GM21825 (cell line): ENCODE results near the gene APAF1.

Source experiments
- ATAC-seq: cut with Tn5 transposase; IDR thresholded peaks from one replicate; pipeline ENCODE4 v1.9.1; 2021; ENCODE audit warnings: mild to moderate bottlenecking, moderate library complexity; ENCODE audit not compliant: unreplicated experiment

The APAF1 gene

DNA sequence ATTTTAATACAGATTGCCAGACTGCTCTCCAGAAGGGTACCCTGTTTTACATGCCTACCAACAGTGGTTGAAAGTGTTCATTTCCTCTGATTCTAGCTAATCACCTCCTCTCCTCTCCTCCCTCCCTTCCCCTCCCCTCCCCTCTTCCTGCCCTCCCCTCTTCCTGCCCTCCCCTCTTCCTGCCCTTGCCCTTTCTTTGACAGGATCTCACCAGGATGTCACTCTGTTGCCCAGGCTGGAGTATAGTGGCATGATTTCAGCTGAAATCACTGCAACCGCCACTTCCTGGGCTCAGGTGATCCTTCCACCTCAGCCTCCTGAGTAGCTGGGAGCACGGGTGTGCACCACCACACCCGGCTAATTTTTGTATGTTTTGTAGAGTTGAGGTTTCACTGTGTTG is 24.7 kb downstream of the APAF1 start:
- ATAC-seq, result no peak

DNA sequence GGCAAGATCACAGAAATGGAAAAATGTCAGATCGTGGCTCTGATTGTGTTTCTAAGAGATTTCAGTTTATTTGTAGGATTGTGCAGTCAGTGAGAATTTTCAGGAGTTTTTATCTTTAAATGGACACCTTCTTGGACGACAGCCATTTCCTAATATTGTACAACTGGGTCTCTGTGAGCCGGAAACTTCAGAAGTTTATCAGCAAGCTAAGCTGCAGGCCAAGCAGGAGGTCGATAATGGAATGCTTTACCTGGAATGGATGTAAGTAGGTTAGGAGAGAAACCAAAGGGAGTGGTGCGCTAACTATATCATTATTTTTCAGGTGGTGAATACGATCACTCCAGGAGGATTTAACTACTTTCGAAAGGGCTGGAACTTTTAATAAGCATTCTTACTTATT is 26.4 kb downstream of the APAF1 start:
- no peak for ATAC-seq

DNA sequence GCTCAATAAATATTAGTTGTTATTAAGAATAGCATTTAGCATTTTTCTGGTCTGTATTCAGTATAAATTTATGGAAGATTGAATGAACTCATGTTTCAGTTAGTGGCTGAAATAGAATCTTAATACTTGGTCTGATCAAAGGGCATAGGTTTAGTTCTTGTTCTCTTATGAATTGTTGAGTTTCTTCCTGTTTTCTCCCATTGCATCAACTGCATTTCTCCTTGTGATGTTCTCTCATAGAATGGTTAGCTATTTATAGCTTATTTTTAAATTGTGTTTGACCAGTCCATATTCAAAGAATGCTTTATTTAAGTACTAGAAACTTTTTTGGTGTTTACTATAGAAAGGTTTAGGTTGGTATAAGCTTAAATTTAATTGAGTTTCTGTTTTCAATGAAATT is 29.8 kb downstream of the APAF1 start:
- ATAC-seq, result no peak

DNA sequence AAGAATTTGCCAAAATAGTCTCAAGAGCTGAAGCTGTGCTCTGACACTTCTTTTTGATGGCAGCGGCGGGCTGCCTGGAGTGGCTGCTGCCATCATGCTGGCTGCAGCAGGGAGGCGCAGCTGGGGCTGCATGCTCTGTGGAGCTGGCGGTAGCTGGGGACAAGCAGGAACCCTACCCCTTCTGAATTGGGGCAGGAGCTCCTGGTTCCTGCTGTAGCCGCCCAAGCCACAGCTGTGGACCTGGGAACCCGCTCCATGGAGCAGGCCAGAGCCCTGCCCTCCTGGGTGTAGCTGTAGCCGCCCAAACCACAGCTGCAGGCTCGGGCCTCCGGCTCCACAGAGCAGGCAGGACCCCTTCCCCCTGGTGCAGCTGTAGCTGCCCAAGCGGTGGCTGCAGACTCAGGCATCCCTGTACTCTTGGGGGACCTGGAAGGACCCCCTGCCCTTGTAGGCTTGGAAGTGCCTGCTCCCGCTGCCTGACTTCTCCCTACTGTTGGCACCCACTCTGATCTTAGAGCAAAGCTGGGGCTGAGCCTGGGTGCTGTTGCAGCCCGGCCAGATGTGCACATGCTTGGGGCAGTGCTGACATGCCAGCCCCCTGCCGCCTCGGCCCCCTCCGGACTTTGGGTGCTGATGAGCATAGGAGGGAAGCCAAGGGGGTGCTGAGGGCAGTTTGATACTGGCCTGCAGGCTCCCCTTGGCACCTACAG is 33.3 kb downstream of the APAF1 start:
- ATAC-seq, result no peak

DNA sequence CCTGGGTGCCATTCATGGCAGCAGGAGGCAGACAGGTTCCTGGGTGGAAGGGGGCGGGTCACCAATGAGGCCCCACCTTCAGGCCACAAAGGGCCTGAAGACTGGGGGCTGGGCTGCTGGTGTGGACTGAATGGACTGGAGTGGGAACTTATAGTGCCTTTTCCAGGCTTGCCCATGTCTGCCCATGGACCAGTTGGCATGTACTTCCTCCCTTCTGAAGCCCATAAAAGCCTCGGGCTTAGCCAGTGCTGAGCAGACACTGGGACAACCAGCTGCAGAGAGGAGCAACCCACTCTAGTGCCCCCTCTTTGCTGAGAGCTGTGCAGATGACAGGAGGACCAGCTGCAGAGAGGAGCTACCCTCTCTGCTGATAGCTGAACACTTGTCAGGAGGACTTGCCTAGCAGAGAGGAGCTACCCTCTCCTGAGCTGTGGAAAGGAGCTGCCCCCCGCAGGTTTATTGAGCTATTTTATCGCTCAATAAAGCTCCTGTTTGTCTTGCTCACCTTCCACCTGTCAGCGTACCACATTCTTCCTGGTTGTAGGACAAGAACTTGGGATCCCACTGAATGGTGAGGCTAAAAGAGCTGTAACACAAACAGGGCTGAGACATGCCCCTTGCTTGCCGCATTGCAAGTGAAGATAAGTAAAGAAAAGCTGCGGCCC is 34.0 kb downstream of the APAF1 start:
- ATAC-seq, result no peak

DNA sequence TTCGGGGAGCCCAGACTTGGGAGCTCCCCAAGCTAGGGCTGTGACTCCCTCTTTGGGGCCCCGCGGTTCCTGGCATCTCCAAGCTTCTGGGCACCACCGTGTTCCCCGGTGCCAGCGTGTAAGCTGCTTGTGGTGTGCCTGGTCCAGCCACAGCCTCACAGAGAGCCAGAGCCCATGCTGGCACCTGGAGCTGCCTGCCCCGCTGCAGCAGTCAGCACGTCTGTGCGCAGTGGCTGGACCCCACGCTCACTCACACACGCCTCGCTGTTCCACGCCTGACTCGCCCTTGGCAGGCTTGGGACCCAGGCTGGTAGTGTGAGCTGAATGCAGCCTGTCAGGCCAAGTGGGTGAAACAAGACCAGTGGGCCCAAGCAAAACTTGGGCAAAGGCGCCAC is 34.5 kb downstream of the APAF1 start:
- no peak for ATAC-seq

DNA sequence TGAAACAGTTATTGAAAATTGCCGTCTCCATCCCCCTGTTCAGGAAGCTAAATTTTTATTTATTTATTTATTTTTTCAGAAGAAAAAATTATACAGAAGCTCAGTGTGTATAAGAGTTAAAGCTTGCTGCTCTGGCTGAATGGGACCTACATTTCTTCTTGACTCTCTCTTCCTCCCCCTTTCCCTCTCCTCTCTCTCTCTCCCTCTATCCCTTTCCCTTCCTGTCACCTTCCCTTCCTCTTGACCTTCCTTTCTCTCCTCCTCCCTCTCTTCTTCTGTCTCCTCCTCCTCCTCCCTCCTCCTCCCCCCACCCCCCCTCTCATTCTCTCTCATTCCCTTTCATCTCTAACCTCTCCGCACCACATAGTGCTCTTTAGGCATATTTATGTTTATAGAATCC is 39.1 kb downstream of the APAF1 start:
- ATAC-seq, result no peak

DNA sequence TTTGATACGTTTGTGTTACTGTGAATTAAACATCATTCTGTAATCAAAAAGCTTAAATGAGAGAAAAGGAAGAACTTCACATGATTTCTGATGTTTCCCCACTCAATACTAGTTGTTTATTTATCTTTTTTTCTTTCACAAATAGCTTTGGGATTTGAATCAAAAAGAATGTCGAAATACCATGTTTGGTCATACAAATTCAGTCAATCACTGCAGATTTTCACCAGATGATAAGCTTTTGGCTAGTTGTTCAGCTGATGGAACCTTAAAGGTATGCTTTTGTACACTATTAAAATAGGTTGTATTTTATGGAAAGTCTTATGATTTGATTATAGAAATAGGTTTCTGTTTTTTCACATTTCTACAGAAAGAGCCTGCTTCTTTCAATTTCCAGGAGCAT is 41.5 kb downstream of the APAF1 start:
- ATAC-seq, result no peak

DNA sequence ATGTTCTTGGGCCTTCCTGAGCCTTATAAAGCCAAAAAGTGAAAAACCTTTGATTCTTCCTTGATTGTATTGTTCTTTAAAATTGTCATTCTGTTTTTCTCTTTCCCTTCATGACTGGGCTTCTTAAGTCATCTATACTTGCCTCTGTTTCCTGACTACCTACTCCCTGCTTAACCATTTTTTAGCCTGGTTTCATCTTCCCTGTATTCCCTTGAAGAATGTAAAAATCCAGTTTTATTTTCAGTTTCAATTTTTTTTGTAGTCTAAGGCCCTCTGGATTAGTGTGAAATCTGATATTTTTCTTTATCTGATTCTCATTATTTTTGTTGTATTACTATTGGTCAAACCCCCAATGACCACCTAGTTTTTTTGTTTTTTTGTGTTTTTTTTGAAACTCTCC is 46.3 kb downstream of the APAF1 start:
- no peak for ATAC-seq

DNA sequence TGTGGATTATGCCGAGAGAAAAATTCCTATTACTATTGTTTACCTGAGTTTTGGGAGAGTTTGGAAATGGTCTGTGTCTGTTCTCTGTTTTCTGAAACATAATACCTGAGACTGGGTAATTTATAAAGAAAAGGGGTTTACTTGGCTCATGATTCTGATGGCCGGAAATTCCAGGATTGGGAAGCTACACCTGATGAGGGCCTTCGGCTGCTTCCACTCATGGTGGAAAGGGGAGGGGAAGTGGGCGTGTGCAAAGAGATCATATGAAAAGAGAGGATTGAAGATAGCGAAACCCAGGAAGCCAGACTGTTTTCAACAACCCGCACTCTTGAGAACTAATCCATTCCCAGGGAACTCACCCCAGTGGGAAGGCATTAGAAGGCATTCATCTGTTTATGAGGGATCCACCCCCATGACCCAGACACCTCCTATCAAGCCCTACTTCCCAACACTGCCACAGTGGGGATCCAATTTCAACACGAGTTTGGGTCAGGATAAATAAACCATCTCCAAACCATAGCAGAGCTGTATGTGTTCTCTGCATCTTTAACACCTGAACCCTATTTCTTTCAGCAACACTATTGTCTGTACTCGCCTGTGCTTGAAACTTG is 51.1 kb downstream of the APAF1 start:
- ATAC-seq, result no peak

DNA sequence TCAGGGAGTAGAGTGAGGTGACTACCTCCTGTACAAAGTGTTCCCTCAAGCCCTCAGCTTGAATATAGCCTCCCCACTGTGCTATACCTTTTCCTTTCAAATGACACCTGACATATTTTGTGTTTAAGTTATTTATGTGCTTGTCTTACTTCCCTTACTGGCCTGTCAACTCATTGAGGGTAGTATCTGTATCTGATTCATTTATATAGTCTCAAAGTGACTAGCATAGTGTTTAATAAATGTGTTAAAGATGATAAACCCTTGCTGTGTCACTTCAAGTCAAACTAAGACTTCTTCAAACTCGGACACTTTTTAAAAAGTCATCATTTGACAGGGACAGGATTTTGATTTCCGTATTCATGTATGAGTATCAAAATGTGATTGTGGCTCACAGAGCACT is 52.1 kb downstream of the APAF1 start:
- ATAC-seq, result no peak

DNA sequence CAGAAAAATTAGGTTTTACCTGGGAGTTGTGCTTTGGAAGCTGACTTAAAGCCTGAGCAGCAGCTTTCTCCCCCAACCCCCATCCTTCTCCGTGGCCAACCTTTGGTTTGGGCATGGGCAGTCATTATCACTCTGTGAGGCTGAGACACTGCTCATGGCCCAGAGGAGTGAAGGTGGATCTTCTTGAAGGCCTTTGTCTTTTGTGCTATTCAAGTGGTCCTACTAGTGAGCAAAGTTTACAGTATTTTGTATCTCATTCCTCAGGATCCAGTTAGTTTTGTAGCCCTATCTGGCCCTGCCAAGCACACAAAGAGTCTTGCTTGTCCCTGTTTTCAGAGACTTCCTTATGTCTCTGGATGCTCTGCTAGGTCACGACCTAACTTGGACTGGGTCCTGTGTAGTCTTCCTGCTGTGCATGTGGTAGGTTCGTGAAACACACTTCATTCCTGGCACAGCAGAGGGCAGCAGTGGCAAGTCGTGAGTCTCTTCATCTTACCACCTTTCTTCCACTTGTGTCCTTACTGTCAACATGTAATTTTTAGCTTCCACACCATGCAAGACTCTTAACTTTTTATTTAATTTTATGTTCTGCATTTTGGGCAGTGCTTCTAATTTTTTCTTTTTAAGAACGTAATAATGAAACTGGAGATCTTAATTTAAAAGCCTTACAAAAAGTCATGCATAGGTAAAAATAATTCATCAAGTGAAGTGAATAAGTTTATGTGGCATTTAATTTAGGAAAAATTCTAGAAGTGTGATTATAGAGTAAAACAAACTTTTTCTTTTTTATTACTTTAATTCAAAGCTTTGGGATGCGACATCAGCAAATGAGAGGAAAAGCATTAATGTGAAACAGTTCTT is 53.7 kb downstream of the APAF1 start:
- ATAC-seq, result peak; percentile 97

DNA sequence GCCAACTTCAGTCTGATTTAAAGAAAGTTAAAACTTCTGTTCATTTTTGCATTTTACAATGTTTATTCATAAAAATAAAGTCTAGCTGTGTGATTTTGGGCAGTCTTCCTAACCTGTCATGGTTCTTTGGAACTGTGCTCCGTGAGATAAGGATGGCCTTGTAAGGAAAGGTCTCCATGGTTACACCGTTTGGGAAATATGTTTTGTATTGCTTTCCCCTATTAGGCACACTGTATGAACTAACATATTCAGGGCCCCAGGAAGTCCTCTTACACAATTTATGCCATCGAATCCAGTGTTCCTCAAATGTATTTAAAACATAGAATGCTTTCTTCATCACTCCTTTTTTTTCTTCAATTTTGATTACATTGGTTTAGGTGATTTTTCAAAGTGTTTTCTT is 54.5 kb downstream of the APAF1 start:
- no peak for ATAC-seq

DNA sequence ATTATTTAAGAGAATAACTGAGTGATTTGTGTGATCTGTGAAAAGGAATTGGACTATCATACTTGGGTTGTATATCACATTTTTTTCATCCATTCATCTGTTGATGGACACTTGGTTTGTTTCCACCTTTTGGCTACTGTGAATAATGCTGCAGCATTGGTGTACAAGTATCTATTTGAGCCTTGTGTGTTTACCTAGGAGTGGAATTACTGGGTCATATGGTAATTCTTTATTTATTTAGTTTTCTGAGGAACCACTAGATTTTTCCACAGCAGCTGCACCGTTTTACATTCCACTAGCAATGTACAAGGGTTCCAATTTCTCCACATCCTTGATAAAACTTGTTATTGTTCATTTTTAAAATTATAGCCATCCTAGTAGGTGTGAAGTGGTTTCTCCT is 56.1 kb downstream of the APAF1 start:
- ATAC-seq, result no peak

DNA sequence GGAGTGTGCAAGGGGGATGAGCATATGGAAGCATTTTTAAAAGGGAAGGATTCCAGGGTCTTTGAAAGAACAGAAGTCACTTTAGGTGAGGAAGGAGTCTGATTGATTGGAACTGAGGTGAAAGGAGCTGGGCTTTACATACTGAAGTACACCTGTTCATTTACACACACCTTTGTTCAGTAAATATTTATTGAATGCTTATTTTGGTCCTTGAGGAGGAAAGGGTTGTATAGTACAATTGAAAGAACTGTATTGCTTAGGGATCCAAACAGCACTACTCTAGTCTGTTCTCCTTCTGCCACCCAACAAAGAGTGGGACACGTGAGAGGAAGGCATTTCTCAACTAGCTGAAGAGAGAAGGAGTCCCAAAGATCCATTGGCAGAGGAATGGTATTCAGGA is 63.9 kb downstream of the APAF1 start:
- no peak for ATAC-seq

DNA sequence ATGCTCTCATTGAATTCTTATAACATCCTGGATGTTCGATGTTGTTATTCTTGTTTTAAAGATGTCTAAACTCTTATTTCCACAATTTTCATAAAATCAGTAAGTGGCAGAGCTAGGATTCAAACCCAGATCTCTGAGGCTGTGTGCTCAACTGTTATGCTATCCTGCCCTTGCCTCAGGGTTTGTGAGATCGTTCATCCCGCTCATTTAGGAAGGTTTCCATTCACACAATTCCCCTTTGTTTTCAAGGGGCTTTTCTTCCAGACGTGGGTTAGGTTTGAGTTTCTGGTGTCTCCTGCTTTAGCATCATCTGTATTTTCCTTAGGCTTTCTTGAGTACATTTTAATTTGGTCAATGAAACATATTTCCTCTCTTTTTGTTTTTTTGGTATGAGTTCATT is 69.3 kb downstream of the APAF1 start:
- no peak for ATAC-seq

DNA sequence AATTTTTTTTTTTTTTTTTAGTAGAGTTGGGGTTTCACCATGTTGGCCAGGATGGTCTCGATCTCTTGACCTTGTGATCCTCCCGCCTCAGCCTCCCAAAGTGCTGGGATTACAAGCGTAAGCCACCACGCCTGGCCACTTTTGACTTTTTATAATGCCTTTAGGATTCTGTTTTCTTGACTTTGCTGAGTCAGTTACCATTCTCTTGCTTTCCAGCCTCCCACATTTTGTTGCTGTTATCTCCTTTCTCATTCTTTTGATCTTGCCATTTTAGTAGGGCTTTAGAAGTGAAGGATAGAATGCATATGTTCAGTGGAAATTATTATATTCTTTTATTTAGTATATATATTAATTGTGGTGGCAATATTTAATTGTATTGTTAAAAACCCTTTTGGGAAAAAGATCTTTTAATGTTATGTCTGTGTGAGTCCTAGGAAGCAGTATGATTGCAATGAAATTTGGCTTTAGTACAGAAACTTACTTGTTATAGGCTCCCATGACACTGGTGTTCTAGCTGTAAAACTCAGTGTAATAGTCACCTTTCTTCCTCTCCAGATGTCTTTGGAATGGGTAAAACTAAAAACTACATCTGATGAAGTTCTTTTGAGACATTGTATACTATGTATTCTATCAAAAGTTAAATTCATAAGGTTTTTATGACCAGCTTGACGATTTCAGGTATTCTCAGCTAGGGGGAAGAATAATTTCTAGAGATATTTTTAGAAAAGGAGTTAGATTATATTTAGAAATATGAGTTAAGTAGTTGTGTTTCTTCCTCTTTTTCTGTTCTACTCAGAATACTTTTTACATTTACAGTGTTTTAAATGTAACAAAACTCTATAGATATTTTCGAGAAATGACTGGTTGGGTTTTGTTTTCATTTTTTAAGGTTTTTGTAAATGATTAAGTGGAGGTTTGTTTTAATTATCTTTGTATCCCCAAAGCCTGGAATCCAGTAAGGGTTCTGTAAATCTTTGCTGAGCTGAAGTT is 74.7 kb downstream of the APAF1 start:
- peak; percentile 50 for ATAC-seq

DNA sequence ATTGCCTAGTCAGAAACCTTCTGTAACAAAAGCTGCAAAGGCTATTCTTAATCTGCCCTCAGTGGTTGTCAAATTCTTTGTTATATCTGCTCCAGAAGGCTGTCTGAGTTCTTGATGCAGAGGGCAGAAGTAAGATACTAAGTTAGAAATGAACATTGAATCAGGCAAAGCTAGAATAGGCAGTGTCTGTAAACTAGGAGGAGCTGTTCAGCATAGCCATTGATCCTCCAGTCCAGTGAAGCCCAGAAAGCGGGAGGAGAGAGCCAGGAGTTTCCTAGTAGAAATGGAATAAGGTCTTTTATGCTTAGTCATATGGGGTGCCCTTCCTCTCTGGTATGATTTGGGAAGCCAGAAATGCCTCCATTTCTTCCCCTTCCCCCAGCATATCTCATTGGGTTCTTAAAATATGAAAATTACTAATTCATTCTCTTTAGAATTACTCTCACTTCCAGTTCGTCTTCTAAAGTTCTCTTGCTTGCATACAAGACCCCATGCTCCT is 76.2 kb downstream of the APAF1 start:
- ATAC-seq, result no peak

DNA sequence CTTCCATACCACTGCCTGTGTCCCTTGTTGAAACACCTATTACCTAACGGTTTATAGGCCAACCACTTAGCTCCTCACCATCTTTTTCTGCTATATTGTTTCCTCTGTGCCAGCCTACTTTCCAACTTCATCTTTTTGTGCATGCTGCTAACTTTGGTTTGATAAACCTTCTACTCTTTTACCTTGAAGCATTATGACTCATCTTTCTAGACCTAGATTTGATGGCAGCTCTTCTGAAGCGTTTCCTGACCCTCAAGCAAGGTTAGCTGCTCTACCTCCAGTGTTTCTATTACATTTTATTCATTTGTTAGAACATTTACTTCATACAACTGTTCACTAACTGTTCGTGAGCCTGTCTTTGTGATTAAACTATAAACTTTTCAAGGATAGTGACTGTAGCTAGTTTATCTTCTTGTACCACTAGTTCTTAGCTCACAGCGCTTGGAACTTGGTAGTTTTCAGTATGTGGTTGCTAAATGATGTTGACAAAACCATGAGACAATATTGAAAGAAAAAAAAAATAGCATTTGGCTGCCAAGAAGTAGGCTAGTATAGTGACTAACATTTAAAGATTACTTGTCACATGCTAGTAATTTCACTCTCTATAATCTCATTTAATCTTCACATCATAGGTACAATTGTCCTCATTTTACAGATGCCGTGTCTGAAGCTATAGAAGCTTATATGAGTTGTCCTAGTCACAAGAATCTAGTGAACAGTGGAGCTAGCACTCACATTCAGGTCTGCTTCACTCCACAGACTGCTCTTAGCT is 79.5 kb downstream of the APAF1 start:
- ATAC-seq, result no peak
